Medulla oblongata (tissue), 1 donor: ENCODE results near the gene CCIN.
"Not testable (repeated sequence)": the region's sequence is repeated elsewhere in the genome, so short reads cannot be mapped to it uniquely, and the experiment has no call there.

Experiments
- DNase-seq: peaks from one replicate; pipeline ENCODE4 v3.0.0-alpha.2; 2015; ENCODE audit errors: extremely low spot score

The CCIN gene

GRCh38 chr9:36158917-36159316, 10.3 kb upstream of the CCIN start:
- no peak for DNase-seq

GRCh38 chr9:36159509-36159908, 9.7 kb upstream of the CCIN start:
- DNase-seq: not testable (repeated sequence)

- DNase-seq: not testable (repeated sequence)
Observed at GRCh38 chr9:36160126-36160525, 9.1 kb upstream of the CCIN start.

- no peak for DNase-seq
Observed at GRCh38 chr9:36161187-36161586, 8.0 kb upstream of the CCIN start.

GRCh38 chr9:36162211-36162738, 6.9 kb upstream of the CCIN start:
- no peak for DNase-seq

GRCh38 chr9:36163049-36163785, 6.0 kb upstream of the CCIN start:
- DNase-seq: peak; percentile 79

- DNase-seq: peak; percentile 20
Observed at GRCh38 chr9:36163786-36164170, 5.4 kb upstream of the CCIN start.

- DNase-seq: no peak
Observed at GRCh38 chr9:36164372-36164771, 4.8 kb upstream of the CCIN start.

- DNase-seq: no peak
Observed at GRCh38 chr9:36164989-36165388, 4.2 kb upstream of the CCIN start.

GRCh38 chr9:36165826-36166167, 3.4 kb upstream of the CCIN start:
- DNase-seq: peak; percentile 41

- DNase-seq: peak; percentile 87
Observed at GRCh38 chr9:36166168-36166927, 2.8 kb upstream of the CCIN start.

GRCh38 chr9:36169708-36170107, 520 bp downstream of the CCIN start:
- no peak for DNase-seq

- no peak for DNase-seq
Observed at GRCh38 chr9:36170531-36170930, 1.3 kb downstream of the CCIN start.

GRCh38 chr9:36173861-36174260, 4.7 kb downstream of the CCIN start:
- DNase-seq: no peak

- DNase-seq: no peak
Observed at GRCh38 chr9:36174271-36174670, 5.1 kb downstream of the CCIN start.

GRCh38 chr9:36174731-36175130, 5.5 kb downstream of the CCIN start:
- DNase-seq: no peak

- not testable (repeated sequence) for DNase-seq
Observed at GRCh38 chr9:36175209-36175608, 6.0 kb downstream of the CCIN start.

- not testable (repeated sequence) for DNase-seq
Observed at GRCh38 chr9:36176496-36176895, 7.3 kb downstream of the CCIN start.

GRCh38 chr9:36177571-36177970, 8.4 kb downstream of the CCIN start:
- no peak for DNase-seq

GRCh38 chr9:36180243-36180642, 11.1 kb downstream of the CCIN start:
- DNase-seq: not testable (repeated sequence)

GRCh38 chr9:36187414-36187813, 18.2 kb downstream of the CCIN start:
- no peak for DNase-seq

GRCh38 chr9:36188212-36188611, 19.0 kb downstream of the CCIN start:
- DNase-seq: no peak

GRCh38 chr9:36189976-36190375, 20.8 kb downstream of the CCIN start:
- peak; percentile 54 for DNase-seq
